ENCODE data around the gene KCNJ12.
"Not testable (repeated sequence)": the region's sequence is repeated elsewhere in the genome, so short reads cannot be mapped to it uniquely, and the experiment has no call there.

KCNJ12 gene

GRCh38 chr17:21388066-21388465, 11.9 kb downstream of the KCNJ12 start:
- DNase-seq: no peak

GRCh38 chr17:21388944-21389343, 12.8 kb downstream of the KCNJ12 start:
- DNase-seq: no peak

- no peak for DNase-seq
These were observed 13.2 kb downstream of the KCNJ12 start for GRCh38 chr17:21389394-21389793.

GRCh38 chr17:21390294-21390693, 14.1 kb downstream of the KCNJ12 start:
- DNase-seq: no peak

GRCh38 chr17:21392266-21392665, 16.1 kb downstream of the KCNJ12 start:
- DNase-seq: no peak

- DNase-seq: no peak
These were observed 18.1 kb downstream of the KCNJ12 start for GRCh38 chr17:21394265-21394664.

GRCh38 chr17:21395764-21396163, 19.6 kb downstream of the KCNJ12 start:
- DNase-seq: no peak

GRCh38 chr17:21396237-21396636, 20.1 kb downstream of the KCNJ12 start:
- no peak for DNase-seq

GRCh38 chr17:21397341-21398190, 21.4 kb downstream of the KCNJ12 start:
- no peak for DNase-seq

GRCh38 chr17:21399474-21400186, 23.5 kb downstream of the KCNJ12 start:
- no peak for DNase-seq

- not testable (repeated sequence) for DNase-seq
These were observed 24.0 kb downstream of the KCNJ12 start for GRCh38 chr17:21400187-21400569.

GRCh38 chr17:21400816-21401593, 24.8 kb downstream of the KCNJ12 start:
- DNase-seq: no peak

GRCh38 chr17:21402166-21402571, 26.0 kb downstream of the KCNJ12 start:
- not testable (repeated sequence) for DNase-seq

GRCh38 chr17:21402926-21403325, 26.8 kb downstream of the KCNJ12 start:
- DNase-seq: not testable (repeated sequence)

- not testable (repeated sequence) for DNase-seq
These were observed 27.9 kb downstream of the KCNJ12 start for GRCh38 chr17:21404106-21404505.

- not testable (repeated sequence) for DNase-seq
These were observed 28.4 kb downstream of the KCNJ12 start for GRCh38 chr17:21404539-21404938.

GRCh38 chr17:21404956-21405731, 29.0 kb downstream of the KCNJ12 start:
- DNase-seq: not testable (repeated sequence)

- DNase-seq: not testable (repeated sequence)
These were observed 29.8 kb downstream of the KCNJ12 start for GRCh38 chr17:21405904-21406400.

- DNase-seq: not testable (repeated sequence)
These were observed 30.7 kb downstream of the KCNJ12 start for GRCh38 chr17:21406616-21407404.

- not testable (repeated sequence) for DNase-seq
These were observed 31.6 kb downstream of the KCNJ12 start for GRCh38 chr17:21407752-21408151.

GRCh38 chr17:21408224-21408623, 32.1 kb downstream of the KCNJ12 start:
- DNase-seq: not testable (repeated sequence)

Data from CD4-positive, alpha-beta T cell treated with Interleukin-17A for 4 hours (primary cell).